Measurements from ENCODE around the gene HSPA14.

GRCh38 chr10:14909101-14909500, 71.0 kb downstream of the HSPA14 start:
- no peak for TF ChIP-seq POLR2AphosphoS5 (IDR thresholded peaks at IDR 0.05; ENCODE audit: low read depth, low read length)
- TF ChIP-seq CTCF (IDR thresholded peaks at IDR 0.05) = no peak
